NCI-H2196 treated with DMSO at 0.1 percent for 48 hours (cell line): ENCODE results near the gene ADAMTSL3.

Experiments used
- DNase-seq: peaks from one replicate; lab custom pipeline; 2025; ENCODE audit not compliant: unreplicated experiment; lab: John Stamatoyannopoulos, UW

Gene ADAMTSL3

GRCh38 chr15:83818591-83818990, 164.7 kb downstream of the ADAMTSL3 start:
- no peak for DNase-seq

- no peak for DNase-seq
These were observed 176.5 kb downstream of the ADAMTSL3 start for GRCh38 chr15:83830381-83830780.

GRCh38 chr15:83833569-83833968, 179.6 kb downstream of the ADAMTSL3 start:
- DNase-seq, result no peak

- DNase-seq, result no peak
These were observed 181.6 kb downstream of the ADAMTSL3 start for GRCh38 chr15:83835479-83835878.

- DNase-seq, result no peak
These were observed 184.1 kb downstream of the ADAMTSL3 start for GRCh38 chr15:83837945-83838571.

- no peak for DNase-seq
These were observed 184.8 kb downstream of the ADAMTSL3 start for GRCh38 chr15:83838763-83839162.

- no peak for DNase-seq
These were observed 188.4 kb downstream of the ADAMTSL3 start for GRCh38 chr15:83842281-83842680.

GRCh38 chr15:83843471-83843871, 189.5 kb downstream of the ADAMTSL3 start:
- no peak for DNase-seq

GRCh38 chr15:83844742-83845141, 190.8 kb downstream of the ADAMTSL3 start:
- DNase-seq, result no peak

GRCh38 chr15:83845230-83845629, 191.3 kb downstream of the ADAMTSL3 start:
- DNase-seq, result no peak

GRCh38 chr15:83846847-83847246, 192.9 kb downstream of the ADAMTSL3 start:
- no peak for DNase-seq

- no peak for DNase-seq
These were observed 194.6 kb downstream of the ADAMTSL3 start for GRCh38 chr15:83848315-83849050.

- no peak for DNase-seq
These were observed 196.1 kb downstream of the ADAMTSL3 start for GRCh38 chr15:83850015-83850414.

GRCh38 chr15:83850501-83851245, 196.8 kb downstream of the ADAMTSL3 start:
- no peak for DNase-seq

GRCh38 chr15:83853232-83853631, 199.3 kb downstream of the ADAMTSL3 start:
- no peak for DNase-seq

- DNase-seq, result no peak
These were observed 200.4 kb downstream of the ADAMTSL3 start for GRCh38 chr15:83854321-83854720.

GRCh38 chr15:83854950-83855707, 201.2 kb downstream of the ADAMTSL3 start:
- DNase-seq, result no peak

GRCh38 chr15:83855956-83856355, 202.0 kb downstream of the ADAMTSL3 start:
- DNase-seq, result no peak

- DNase-seq, result no peak
These were observed 205.0 kb downstream of the ADAMTSL3 start for GRCh38 chr15:83858820-83859505.

- no peak for DNase-seq
These were observed 212.8 kb downstream of the ADAMTSL3 start for GRCh38 chr15:83866692-83867091.

- no peak for DNase-seq
These were observed 215.4 kb downstream of the ADAMTSL3 start for GRCh38 chr15:83869341-83869740.
